ENCODE results near the gene ATP2C1. TPM values are rescaled to one million over a fixed set of nuclear protein-coding genes. Genes with fewer than 3 reads are reported as not detected.

ATP2C1 gene
- total and polyA plus RNA-seq, 4 donors = 21.8 to 67.5 (median 43.3) TPM

- WGBS, 2 donors = 93 to 97% methylated on average over 3 of the region's 3 CpGs
- H3K27me3 ChIP-seq (ENCODE audit: control insufficient read depth in 1 of 2, insufficient read depth in 2 of 2, low read length in 1 of 2) = no peaks in the 10 kb centered on the region
- no peak overlapping the region for H3K27ac ChIP-seq (ENCODE audit: low read depth in 1 of 2, low read length in 2 of 2)
- ATAC-seq (ENCODE audit: low FRiP score) (no peak), DNase-seq (no peak)
- no peaks in the 10 kb centered on the region for H3K9me3 ChIP-seq (ENCODE audit: control insufficient read depth, low read length)
- intact Hi-C loops (cut with DNase I) = no loop called here
- peaks cover 0 to 1% of the 10 kb centered on the region in 2 donors for H3K4me1 ChIP-seq (ENCODE audit: control insufficient read depth in 1 of 2, insufficient read depth in 2 of 2, low read length in 2 of 2)
- no peaks in the 10 kb centered on the region for H3K36me3 ChIP-seq (ENCODE audit: control insufficient read depth in 1 of 2, insufficient read depth in 2 of 2, low read length in 1 of 2)
- H3K4me3 ChIP-seq (ENCODE audit: low read length in 2 of 2) = no peak overlapping the region
These were observed 31.7 kb downstream of the ATP2C1 start for GRCh38 chr3:130925628-130926027.

GRCh38 chr3:130926504-130926903 lies 32.6 kb downstream of the ATP2C1 start:
- Histone ChIP-seq H3K36me3 (ENCODE audit: control insufficient read depth in 1 of 2, insufficient read depth in 2 of 2, low read length in 1 of 2) (no peaks in the 10 kb centered on the region), H3K27me3 (ENCODE audit: control insufficient read depth in 1 of 2, insufficient read depth in 2 of 2, low read length in 1 of 2) (no peaks in the 10 kb centered on the region), H3K4me3 (ENCODE audit: low read length in 2 of 2) (no peak overlapping the region), H3K27ac (ENCODE audit: low read depth in 1 of 2, low read length in 2 of 2) (no peak overlapping the region), H3K9me3 (ENCODE audit: control insufficient read depth, low read length) (no peaks in the 10 kb centered on the region), H3K4me1 (ENCODE audit: control insufficient read depth in 1 of 2, insufficient read depth in 2 of 2, low read length in 2 of 2) (peaks cover 0 to 1% of the 10 kb centered on the region in 2 donors)
- DNase-seq (no peak), ATAC-seq (ENCODE audit: low FRiP score) (no peak)
- intact Hi-C loops (cut with DNase I) = no loop called here
- 78 to 88% methylated on average over 6 of the region's 6 CpGs for WGBS, 2 donors

DNA sequence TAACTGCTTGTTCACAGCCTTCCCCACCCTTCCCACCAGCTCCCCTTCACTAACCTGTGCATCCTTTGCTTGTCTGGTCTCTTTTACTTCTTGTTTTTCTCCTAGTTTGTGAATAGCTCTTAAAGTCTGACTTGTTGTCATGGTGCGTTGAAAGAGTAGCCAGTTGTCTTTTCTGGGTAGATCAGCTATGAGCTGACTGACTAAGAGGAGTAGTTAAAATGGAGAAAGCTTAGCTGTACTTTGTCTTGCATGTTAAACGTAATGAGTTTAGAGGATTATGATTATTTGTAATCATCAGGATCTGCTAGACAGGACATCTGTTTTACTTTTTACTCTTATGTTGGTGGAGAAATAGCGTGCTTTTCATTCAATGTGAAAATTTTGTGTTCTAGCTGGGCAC lies 35.9 kb downstream of the ATP2C1 start:
- Histone ChIP-seq H3K27me3 (ENCODE audit: control insufficient read depth in 1 of 2, insufficient read depth in 2 of 2, low read length in 1 of 2) (no peaks in the 10 kb centered on the region), H3K36me3 (ENCODE audit: control insufficient read depth in 1 of 2, insufficient read depth in 2 of 2, low read length in 1 of 2) (peaks cover 0 to 1% of the 10 kb centered on the region in 2 donors), H3K27ac (ENCODE audit: low read depth in 1 of 2, low read length in 2 of 2) (no peak overlapping the region), H3K9me3 (ENCODE audit: control insufficient read depth, low read length) (no peaks in the 10 kb centered on the region), H3K4me1 (ENCODE audit: control insufficient read depth in 1 of 2, insufficient read depth in 2 of 2, low read length in 2 of 2) (peaks cover 0 to 1% of the 10 kb centered on the region in 2 donors), H3K4me3 (ENCODE audit: low read length in 2 of 2) (no peak overlapping the region)
- 65 to 82% methylated on average over 3 of the region's 3 CpGs for WGBS, 2 donors
- DNase-seq (no peak), ATAC-seq (ENCODE audit: low FRiP score) (no peak)
- intact Hi-C loops (cut with DNase I) = no loop called here

DNA sequence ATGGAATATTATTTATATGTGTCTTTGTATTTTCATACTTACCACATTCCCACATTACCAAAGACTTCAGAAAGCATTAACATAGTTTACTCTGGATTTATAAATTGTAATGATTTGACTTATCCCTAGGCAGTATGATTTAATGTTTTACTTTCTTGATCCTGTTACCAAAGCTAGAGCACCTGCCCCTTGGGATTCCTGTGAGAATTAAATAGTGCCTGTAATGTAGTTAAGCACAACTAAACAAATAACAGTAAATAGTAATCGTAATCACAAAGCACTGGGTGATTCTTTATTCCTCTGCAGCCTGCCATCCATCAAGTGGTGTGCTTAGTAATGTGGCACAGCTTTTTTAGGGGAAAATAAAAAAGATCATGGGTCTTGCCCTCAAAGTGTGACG lies 39.1 kb downstream of the ATP2C1 start:
- H3K27me3 ChIP-seq (ENCODE audit: control insufficient read depth in 1 of 2, insufficient read depth in 2 of 2, low read length in 1 of 2) = no peaks in the 10 kb centered on the region
- H3K9me3 ChIP-seq (ENCODE audit: control insufficient read depth, low read length) = no peaks in the 10 kb centered on the region
- DNase-seq (no peak), ATAC-seq (ENCODE audit: low FRiP score) (no peak)
- 79 to 84% methylated on average over 2 of the region's 2 CpGs for WGBS, 2 donors
- H3K4me3 ChIP-seq (ENCODE audit: low read length in 2 of 2) = no peak overlapping the region
- peaks cover 0 to 1% of the 10 kb centered on the region in 2 donors for H3K36me3 ChIP-seq (ENCODE audit: control insufficient read depth in 1 of 2, insufficient read depth in 2 of 2, low read length in 1 of 2)
- peaks cover 0 to 1% of the 10 kb centered on the region in 2 donors for H3K4me1 ChIP-seq (ENCODE audit: control insufficient read depth in 1 of 2, insufficient read depth in 2 of 2, low read length in 2 of 2)
- H3K27ac ChIP-seq (ENCODE audit: low read depth in 1 of 2, low read length in 2 of 2) = no peak overlapping the region
- intact Hi-C loops (cut with DNase I) = no loop called here

DNA sequence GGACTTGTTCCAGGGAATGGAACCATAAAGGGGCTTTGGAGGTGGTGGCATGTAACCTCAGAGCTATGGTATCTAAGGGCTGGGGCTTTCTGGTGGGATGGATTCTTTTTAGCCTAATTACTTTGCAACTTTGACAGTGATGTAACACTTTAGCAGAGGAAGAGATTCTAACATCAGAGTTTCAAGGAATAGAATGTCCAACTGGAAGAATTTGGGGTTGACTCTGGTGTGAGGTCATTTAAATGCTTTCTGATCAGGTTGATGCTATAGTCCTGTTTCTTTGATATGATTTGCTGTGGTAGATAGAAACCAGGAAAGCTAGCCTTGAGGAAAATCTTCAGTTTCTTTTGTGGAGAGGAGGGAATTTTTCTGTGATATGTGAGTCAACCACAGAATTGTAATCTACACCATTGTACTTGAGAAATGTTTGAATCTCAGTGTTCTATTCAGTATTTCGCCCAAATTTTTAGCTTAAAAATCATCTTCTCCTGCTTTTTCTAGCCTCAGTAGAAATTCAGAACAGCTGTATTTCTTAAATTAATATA lies 40.0 kb downstream of the ATP2C1 start:
- no peak for ATAC-seq (ENCODE audit: low FRiP score)
- Histone ChIP-seq H3K36me3 (ENCODE audit: control insufficient read depth in 1 of 2, insufficient read depth in 2 of 2, low read length in 1 of 2) (peaks cover 0 to 1% of the 10 kb centered on the region in 2 donors), H3K4me1 (ENCODE audit: control insufficient read depth in 1 of 2, insufficient read depth in 2 of 2, low read length in 2 of 2) (no peaks in the 10 kb centered on the region), H3K27ac (ENCODE audit: low read depth in 1 of 2, low read length in 2 of 2) (no peak overlapping the region), H3K27me3 (ENCODE audit: control insufficient read depth in 1 of 2, insufficient read depth in 2 of 2, low read length in 1 of 2) (no peaks in the 10 kb centered on the region), H3K4me3 (ENCODE audit: low read length in 2 of 2) (no peak overlapping the region), H3K9me3 (ENCODE audit: control insufficient read depth, low read length) (no peaks in the 10 kb centered on the region)
- 92 to 96% methylated on average over 1 of the region's 1 CpG for WGBS, 2 donors
- intact Hi-C loops (cut with DNase I) = no loop called here
- DNase-seq = no peak

DNA sequence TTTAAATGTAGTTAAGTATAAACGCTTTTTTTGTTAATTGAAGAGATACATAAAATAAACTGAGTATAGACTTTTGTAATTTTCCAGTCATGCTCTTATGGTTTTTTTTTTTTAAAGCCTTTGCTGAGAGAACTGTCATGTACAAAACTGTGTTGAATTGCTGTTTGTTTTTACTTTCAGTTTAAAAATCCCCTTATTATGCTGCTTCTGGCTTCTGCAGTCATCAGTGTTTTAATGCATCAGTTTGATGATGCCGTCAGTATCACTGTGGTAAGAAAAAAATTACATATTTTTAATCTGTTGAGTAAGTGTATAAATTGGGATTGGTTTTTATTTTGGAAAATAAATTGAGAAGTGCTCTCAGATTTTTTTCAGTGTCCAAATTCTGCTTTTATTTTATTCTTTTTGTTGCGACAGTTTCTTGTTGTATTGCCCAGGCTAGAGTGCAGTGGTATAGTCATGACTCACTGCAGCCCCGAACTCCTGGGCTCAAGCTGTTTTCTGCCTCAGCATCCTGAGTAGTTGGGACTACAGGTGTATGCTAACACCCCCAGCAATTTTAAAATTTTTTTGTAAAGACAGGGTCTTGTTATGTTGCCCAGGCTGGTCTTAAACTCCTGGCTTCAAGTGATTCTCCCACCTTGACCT lies 40.7 kb downstream of the ATP2C1 start:
- 95% methylated on average over 4 of the region's 4 CpGs for WGBS, 2 donors
- intact Hi-C loops (cut with DNase I) = no loop called here

GRCh38 chr3:130935761-130936492 lies 42.0 kb downstream of the ATP2C1 start:
- intact Hi-C loops (cut with DNase I) = no loop called here
- H3K27ac ChIP-seq (ENCODE audit: low read depth in 1 of 2, low read length in 2 of 2) = no peak overlapping the region
- DNase-seq (no peak), ATAC-seq (ENCODE audit: low FRiP score) (no peak)
- no peaks in the 10 kb centered on the region for H3K4me1 ChIP-seq (ENCODE audit: control insufficient read depth in 1 of 2, insufficient read depth in 2 of 2, low read length in 2 of 2)
- H3K27me3 ChIP-seq (ENCODE audit: control insufficient read depth in 1 of 2, insufficient read depth in 2 of 2, low read length in 1 of 2) = no peaks in the 10 kb centered on the region
- H3K9me3 ChIP-seq (ENCODE audit: control insufficient read depth, low read length) = no peaks in the 10 kb centered on the region
- no peak overlapping the region for H3K4me3 ChIP-seq (ENCODE audit: low read length in 2 of 2)
- 97 to 98% methylated on average over 4 of the region's 4 CpGs for WGBS, 2 donors
- H3K36me3 ChIP-seq (ENCODE audit: control insufficient read depth in 1 of 2, insufficient read depth in 2 of 2, low read length in 1 of 2) = peaks cover 0 to 1% of the 10 kb centered on the region in 2 donors

More for the DNA sequence above, 40.7 kb downstream of the ATP2C1 start:
- Histone ChIP-seq H3K9me3 (ENCODE audit: control insufficient read depth, low read length) (no peaks in the 10 kb centered on the region), H3K4me3 (ENCODE audit: low read length in 2 of 2) (no peak overlapping the region), H3K36me3 (ENCODE audit: control insufficient read depth in 1 of 2, insufficient read depth in 2 of 2, low read length in 1 of 2) (peaks cover 0 to 1% of the 10 kb centered on the region in 2 donors), H3K27ac (ENCODE audit: low read depth in 1 of 2, low read length in 2 of 2) (no peak overlapping the region), H3K27me3 (ENCODE audit: control insufficient read depth in 1 of 2, insufficient read depth in 2 of 2, low read length in 1 of 2) (no peaks in the 10 kb centered on the region), H3K4me1 (ENCODE audit: control insufficient read depth in 1 of 2, insufficient read depth in 2 of 2, low read length in 2 of 2) (no peaks in the 10 kb centered on the region)
- no peak for ATAC-seq (ENCODE audit: low FRiP score)
- no peak for DNase-seq

DNA sequence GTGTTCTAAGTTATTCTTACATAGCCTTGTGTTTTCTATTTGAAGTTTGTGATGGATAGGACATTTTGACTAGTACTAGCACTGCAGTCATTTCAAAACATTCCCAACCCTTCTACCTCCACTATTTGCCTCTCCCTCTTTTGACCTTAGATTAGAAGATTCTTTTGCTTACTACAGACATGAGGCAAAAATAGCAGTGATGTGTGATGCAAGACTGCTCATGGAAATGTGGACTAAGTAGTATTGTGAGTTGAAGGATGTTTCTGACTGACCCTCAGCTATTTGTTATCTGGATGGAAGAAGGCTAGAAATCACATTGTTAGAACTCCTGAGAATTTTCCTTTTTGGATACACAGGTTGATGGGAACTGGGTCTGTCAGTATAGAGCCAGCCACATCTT lies 45.9 kb downstream of the ATP2C1 start:
- Histone ChIP-seq H3K4me1 (ENCODE audit: control insufficient read depth in 1 of 2, insufficient read depth in 2 of 2, low read length in 2 of 2) (peaks cover 0 to 1% of the 10 kb centered on the region in 2 donors), H3K27ac (ENCODE audit: low read depth in 1 of 2, low read length in 2 of 2) (no peak overlapping the region), H3K36me3 (ENCODE audit: control insufficient read depth in 1 of 2, insufficient read depth in 2 of 2, low read length in 1 of 2) (peaks cover 3 to 4% of the 10 kb centered on the region in 2 donors), H3K9me3 (ENCODE audit: control insufficient read depth, low read length) (no peaks in the 10 kb centered on the region), H3K4me3 (ENCODE audit: low read length in 2 of 2) (no peak overlapping the region), H3K27me3 (ENCODE audit: control insufficient read depth in 1 of 2, insufficient read depth in 2 of 2, low read length in 1 of 2) (no peaks in the 10 kb centered on the region)
- intact Hi-C loops (cut with DNase I) = no loop called here
- ATAC-seq (ENCODE audit: low FRiP score) = no peak
- DNase-seq = no peak

DNA sequence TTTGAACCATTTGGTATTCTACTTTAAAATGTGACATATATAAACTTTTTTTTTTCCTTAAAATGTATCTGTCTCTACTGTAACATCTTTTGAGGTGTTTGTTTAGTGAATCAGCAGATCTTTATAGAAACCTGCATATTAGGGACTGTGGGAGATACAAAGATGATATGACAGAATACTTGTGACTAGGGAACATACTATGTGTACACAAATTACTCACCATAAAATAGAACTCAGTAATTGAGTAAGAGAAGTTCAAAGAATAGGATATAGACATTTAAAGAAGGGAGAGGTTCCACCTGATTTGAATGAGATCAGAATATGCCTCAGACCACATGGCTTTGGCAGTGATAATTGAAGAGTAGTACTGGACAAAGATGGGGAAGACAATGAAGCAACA lies 47.9 kb downstream of the ATP2C1 start:
- Histone ChIP-seq H3K36me3 (ENCODE audit: control insufficient read depth in 1 of 2, insufficient read depth in 2 of 2, low read length in 1 of 2) (peaks cover 4% of the 10 kb centered on the region in 2 donors), H3K27me3 (ENCODE audit: control insufficient read depth in 1 of 2, insufficient read depth in 2 of 2, low read length in 1 of 2) (no peaks in the 10 kb centered on the region)
- no peak for ATAC-seq (ENCODE audit: low FRiP score)

More for the DNA sequence above, 47.9 kb downstream of the ATP2C1 start:
- Histone ChIP-seq H3K9me3 (ENCODE audit: control insufficient read depth, low read length) (no peaks in the 10 kb centered on the region), H3K4me3 (ENCODE audit: low read length in 2 of 2) (no peak overlapping the region), H3K27ac (ENCODE audit: low read depth in 1 of 2, low read length in 2 of 2) (no peak overlapping the region), H3K4me1 (ENCODE audit: control insufficient read depth in 1 of 2, insufficient read depth in 2 of 2, low read length in 2 of 2) (peaks cover 0 to 1% of the 10 kb centered on the region in 2 donors)
- no peak for DNase-seq
- intact Hi-C loops (cut with DNase I) = no loop called here
